ENCODE measurements around the gene CTBP1.

Gene CTBP1

GRCh38 chr4:1246901-1247863 is 1.7 kb downstream of the CTBP1 start:
- CTCF ChIA-PET = interaction anchor here (0.7 to 1.6 kb wide), 5 partner anchors 21 to 154 kb away, joined by 3 to 6 read pairs (median 4); no protein-coding TSS in a partner anchor

GRCh38 chr4:1246111-1246881 is 2.6 kb downstream of the CTBP1 start:
- POLR2A ChIA-PET = no interaction called here
- WGBS (ENCODE audit: insufficient coverage) = 25% methylated on average over 13 of the region's 24 CpGs
- peak; percentile 18 to 53 (median 49) for DNase-seq
- CTCF ChIA-PET = interaction anchor here (1.1 to 1.5 kb wide), 3 partner anchors 22 to 103 kb away, joined by 3 to 6 read pairs (median 5); no protein-coding TSS in a partner anchor
- H3K4me3 ChIP-seq (ENCODE audit: control insufficient read depth in 1 of 7, extremely low read depth in 1 of 7, insufficient read depth in 4 of 7, low read depth in 2 of 7, low read length in 6 of 7) = peak overlapping the region in 6 of 7 experiments; percentile 76 to 88 (median 82)
- peaks cover 2 to 56% (median 54%) of the 10 kb centered on the region in 4 experiments for H3K4me1 ChIP-seq (ENCODE audit: control extremely low read depth in 1 of 4, control insufficient read depth in 4 of 4, insufficient read depth in 4 of 4, low read length in 3 of 4)
- H3K27ac ChIP-seq (ENCODE audit: insufficient read depth in 1 of 2, low read depth in 1 of 2, low read length in 2 of 2, poor library complexity in 1 of 2, severe bottlenecking in 2 of 2) = peak overlapping the region; percentile 33 to 78
- H3K36me3 ChIP-seq (ENCODE audit: control insufficient read depth in 4 of 4, insufficient read depth in 4 of 4, low read length in 3 of 4) = peaks cover 0 to 39% (median 6%) of the 10 kb centered on the region in 4 experiments
- H3K9me3 ChIP-seq (ENCODE audit: control extremely low read depth in 1 of 5, control insufficient read depth in 4 of 5, insufficient read depth in 2 of 5, low read depth in 1 of 5, low read length in 4 of 5) = peaks cover 0 to 8% (median 0%) of the 10 kb centered on the region in 5 experiments
- H3K27me3 ChIP-seq (replicated peaks in 2 of 5; ENCODE audit: control insufficient read depth in 4 of 5, insufficient read depth in 5 of 5, low read length in 4 of 5) = no peaks in the 10 kb centered on the region

More at GRCh38 chr4:1246901-1247863, 1.7 kb downstream of the CTBP1 start:
- WGBS (ENCODE audit: insufficient coverage) = 11% methylated on average over 33 of the region's 48 CpGs
- Histone ChIP-seq H3K36me3 (ENCODE audit: control insufficient read depth in 4 of 4, insufficient read depth in 4 of 4, low read length in 3 of 4) (peaks cover 0 to 35% (median 4%) of the 10 kb centered on the region in 4 experiments), H3K4me3 (ENCODE audit: control insufficient read depth in 1 of 7, extremely low read depth in 1 of 7, insufficient read depth in 4 of 7, low read depth in 2 of 7, low read length in 6 of 7) (peak overlapping the region; percentile 54 to 88 (median 79)), H3K9me3 (ENCODE audit: control extremely low read depth in 1 of 5, control insufficient read depth in 4 of 5, insufficient read depth in 2 of 5, low read depth in 1 of 5, low read length in 4 of 5) (peaks cover 0 to 13% (median 0%) of the 10 kb centered on the region in 5 experiments), H3K27me3 (replicated peaks in 2 of 5; ENCODE audit: control insufficient read depth in 4 of 5, insufficient read depth in 5 of 5, low read length in 4 of 5) (no peaks in the 10 kb centered on the region), H3K4me1 (ENCODE audit: control extremely low read depth in 1 of 4, control insufficient read depth in 4 of 4, insufficient read depth in 4 of 4, low read length in 3 of 4) (peaks cover 2 to 56% (median 54%) of the 10 kb centered on the region in 4 experiments), H3K27ac (ENCODE audit: insufficient read depth in 1 of 2, low read depth in 1 of 2, low read length in 2 of 2, poor library complexity in 1 of 2, severe bottlenecking in 2 of 2) (peak overlapping the region; percentile 78 to 79)
- DNase-seq = peak in 2 of 3 donors; percentile 25 to 38
- POLR2A ChIA-PET = interaction anchor here (3.6 kb wide), 1 partner anchor 100 kb away, joined by 26 read pairs; the partner anchor contains the start of gene UVSSA

- Histone ChIP-seq H3K27ac (ENCODE audit: insufficient read depth in 1 of 2, low read depth in 1 of 2, low read length in 2 of 2, poor library complexity in 1 of 2, severe bottlenecking in 2 of 2) (peak overlapping the region; percentile 33 to 78), H3K4me1 (ENCODE audit: control extremely low read depth in 1 of 4, control insufficient read depth in 4 of 4, insufficient read depth in 4 of 4, low read length in 3 of 4) (peaks cover 2 to 54% (median 53%) of the 10 kb centered on the region in 4 experiments), H3K27me3 (replicated peaks in 2 of 5; ENCODE audit: control insufficient read depth in 4 of 5, insufficient read depth in 5 of 5, low read length in 4 of 5) (no peaks in the 10 kb centered on the region), H3K36me3 (ENCODE audit: control insufficient read depth in 4 of 4, insufficient read depth in 4 of 4, low read length in 3 of 4) (peaks cover 0 to 40% (median 12%) of the 10 kb centered on the region in 4 experiments), H3K9me3 (ENCODE audit: control extremely low read depth in 1 of 5, control insufficient read depth in 4 of 5, insufficient read depth in 2 of 5, low read depth in 1 of 5, low read length in 4 of 5) (peaks cover 0 to under 1% (median 0%) of the 10 kb centered on the region in 5 experiments), H3K4me3 (ENCODE audit: control insufficient read depth in 1 of 7, extremely low read depth in 1 of 7, insufficient read depth in 4 of 7, low read depth in 2 of 7, low read length in 6 of 7) (peak overlapping the region in 2 of 7 experiments; percentile 86 to 88)
- CTCF ChIA-PET = interaction anchor here (1.1 kb wide), 1 partner anchor 22 kb away, joined by 3 read pairs; no protein-coding TSS in a partner anchor
- POLR2A ChIA-PET = no interaction called here
- DNase-seq = no peak
- 98% methylated on average over 21 of the region's 26 CpGs for WGBS (ENCODE audit: insufficient coverage)
These were observed 3.4 kb downstream of the CTBP1 start for GRCh38 chr4:1245481-1246051.

GRCh38 chr4:1244978-1245471 is 3.9 kb downstream of the CTBP1 start:
- no peaks in the 10 kb centered on the region for H3K9me3 ChIP-seq (ENCODE audit: control extremely low read depth in 1 of 5, control insufficient read depth in 4 of 5, insufficient read depth in 2 of 5, low read depth in 1 of 5, low read length in 4 of 5)
- POLR2A ChIA-PET = no interaction called here
- H3K36me3 ChIP-seq (ENCODE audit: control insufficient read depth in 4 of 4, insufficient read depth in 4 of 4, low read length in 3 of 4) = peaks cover 0 to 42% (median 13%) of the 10 kb centered on the region in 4 experiments
- H3K27ac ChIP-seq (ENCODE audit: insufficient read depth in 1 of 2, low read depth in 1 of 2, low read length in 2 of 2, poor library complexity in 1 of 2, severe bottlenecking in 2 of 2) = no peak overlapping the region
- CTCF ChIA-PET = interaction anchor here (1.1 kb wide), 1 partner anchor 23 kb away, joined by 3 read pairs; no protein-coding TSS in a partner anchor
- H3K27me3 ChIP-seq (replicated peaks in 2 of 5; ENCODE audit: control insufficient read depth in 4 of 5, insufficient read depth in 5 of 5, low read length in 4 of 5) = no peaks in the 10 kb centered on the region
- peaks cover 2 to 52% (median 48%) of the 10 kb centered on the region in 4 experiments for H3K4me1 ChIP-seq (ENCODE audit: control extremely low read depth in 1 of 4, control insufficient read depth in 4 of 4, insufficient read depth in 4 of 4, low read length in 3 of 4)
- 97% methylated on average over 17 of the region's 19 CpGs for WGBS (ENCODE audit: insufficient coverage)
- DNase-seq = no peak
- no peak overlapping the region for H3K4me3 ChIP-seq (ENCODE audit: control insufficient read depth in 1 of 7, extremely low read depth in 1 of 7, insufficient read depth in 4 of 7, low read depth in 2 of 7, low read length in 6 of 7)

- 93% methylated on average over 26 of the region's 33 CpGs for WGBS (ENCODE audit: insufficient coverage)
- Histone ChIP-seq H3K4me3 (ENCODE audit: control insufficient read depth in 1 of 7, extremely low read depth in 1 of 7, insufficient read depth in 4 of 7, low read depth in 2 of 7, low read length in 6 of 7) (no peak overlapping the region), H3K27ac (ENCODE audit: insufficient read depth in 1 of 2, low read depth in 1 of 2, low read length in 2 of 2, poor library complexity in 1 of 2, severe bottlenecking in 2 of 2) (no peak overlapping the region), H3K9me3 (ENCODE audit: control extremely low read depth in 1 of 5, control insufficient read depth in 4 of 5, insufficient read depth in 2 of 5, low read depth in 1 of 5, low read length in 4 of 5) (no peaks in the 10 kb centered on the region), H3K36me3 (ENCODE audit: control insufficient read depth in 4 of 4, insufficient read depth in 4 of 4, low read length in 3 of 4) (peaks cover 0 to 49% (median 20%) of the 10 kb centered on the region in 4 experiments), H3K4me1 (ENCODE audit: control extremely low read depth in 1 of 4, control insufficient read depth in 4 of 4, insufficient read depth in 4 of 4, low read length in 3 of 4) (peaks cover 2 to 47% (median 44%) of the 10 kb centered on the region in 4 experiments), H3K27me3 (replicated peaks in 2 of 5; ENCODE audit: control insufficient read depth in 4 of 5, insufficient read depth in 5 of 5, low read length in 4 of 5) (no peaks in the 10 kb centered on the region)
- ChIA-PET CTCF (interaction anchor here (0.7 kb wide), 1 partner anchor 115 kb away, joined by 4 read pairs; no protein-coding TSS in a partner anchor), POLR2A (interaction anchor here (0.5 to 0.6 kb wide), 2 partner anchors 580 to 720 kb away, joined by 3 read pairs; no protein-coding TSS in a partner anchor)
- no peak for DNase-seq
These were observed 4.6 kb downstream of the CTBP1 start for GRCh38 chr4:1244081-1244977.
